Stimulated activated CD4-positive, alpha-beta T cell treated with anti-CD3 and anti-CD28 coated beads, Interleukin-1b, Interleukin-23, amount 100 ng/mL, for 4 hours (primary cell): ENCODE data around the gene LMAN2L.

Experiments used
- DNase-seq, 2 donors: peaks; one replicate each; pipeline ENCODE4 v3.0.0-alpha.2; 2020; ENCODE audit warnings: low read depth in 2 of 2

Gene LMAN2L

GRCh38 chr2:96703021-96703751 is 36.7 kb downstream of the LMAN2L start:
- no peak for DNase-seq

DNA sequence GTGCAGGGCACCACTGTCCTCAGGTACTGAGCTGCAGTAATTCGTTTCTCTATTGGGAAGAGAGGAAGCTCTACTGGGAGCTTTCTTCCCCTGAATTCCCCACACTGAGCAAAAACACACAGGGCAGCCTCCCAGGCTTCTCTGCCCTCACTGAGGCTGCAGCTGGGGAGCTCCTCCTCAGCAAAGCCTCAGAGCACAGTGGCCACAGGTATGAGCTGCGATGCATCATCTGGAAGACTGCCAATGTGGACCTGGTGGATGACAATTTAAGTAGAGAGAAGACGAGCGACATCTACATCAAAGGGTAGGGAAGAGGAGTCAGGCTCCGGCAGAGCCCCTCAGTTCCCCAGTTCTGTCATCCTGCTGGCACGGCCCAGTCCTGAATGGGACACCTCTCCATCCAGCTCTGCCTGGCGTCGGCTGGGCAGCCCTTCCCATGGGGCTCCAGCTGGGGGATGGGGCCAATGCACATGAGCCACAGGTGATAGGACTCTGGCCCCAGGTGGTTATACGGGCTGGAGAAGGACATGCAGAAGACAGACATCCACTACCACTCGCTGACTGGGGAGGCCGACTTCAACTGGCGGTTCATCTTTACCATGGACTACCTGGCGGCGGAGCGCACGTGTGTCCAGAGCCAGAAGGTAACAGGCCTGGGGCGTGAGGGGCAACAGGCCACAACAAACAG is 37.6 kb downstream of the LMAN2L start:
- DNase-seq, result no peak

- no peak for DNase-seq
Measured at GRCh38 chr2:96701636-96702035, 38.2 kb downstream of the LMAN2L start.

- DNase-seq, result no peak
Measured at GRCh38 chr2:96700086-96700485, 39.8 kb downstream of the LMAN2L start.

- DNase-seq, result no peak
Measured at GRCh38 chr2:96699621-96700020, 40.2 kb downstream of the LMAN2L start.

- no peak for DNase-seq
Measured at GRCh38 chr2:96699021-96699420, 40.8 kb downstream of the LMAN2L start.

DNA sequence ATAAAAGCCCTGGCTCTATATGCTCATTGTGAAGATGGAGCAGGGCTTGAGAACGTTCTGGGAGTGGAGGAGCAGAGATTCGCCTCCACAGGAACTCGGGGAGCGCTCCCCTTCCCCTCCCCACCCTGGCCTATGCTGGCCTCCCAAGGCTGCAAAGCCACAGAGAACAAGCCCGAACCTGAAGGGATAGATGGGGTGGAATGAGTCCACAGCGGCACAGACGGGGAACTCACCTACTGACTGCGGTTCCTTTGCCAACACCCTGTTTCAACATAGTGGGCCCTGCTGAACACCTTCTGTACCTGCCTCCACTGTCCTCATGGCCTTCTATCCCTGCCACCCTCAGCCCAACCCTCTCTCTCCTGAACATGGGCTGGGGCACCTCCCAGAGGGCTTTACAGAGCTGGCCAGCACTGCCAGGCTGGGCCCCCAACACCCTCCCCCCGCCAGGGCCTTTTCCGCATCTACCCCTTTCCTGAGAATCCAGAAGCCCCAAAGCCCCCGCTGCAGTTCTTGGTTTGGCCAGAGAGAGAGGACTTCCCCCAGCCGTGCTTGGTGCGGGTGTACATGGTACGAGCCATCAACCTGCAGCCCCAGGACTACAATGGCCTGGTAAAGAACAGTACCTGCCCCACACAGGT is 41.5 kb downstream of the LMAN2L start:
- no peak for DNase-seq

- DNase-seq, result no peak
Measured at GRCh38 chr2:96697476-96697875, 42.4 kb downstream of the LMAN2L start.

GRCh38 chr2:96695602-96696001 is 44.3 kb downstream of the LMAN2L start:
- DNase-seq, result no peak

DNA sequence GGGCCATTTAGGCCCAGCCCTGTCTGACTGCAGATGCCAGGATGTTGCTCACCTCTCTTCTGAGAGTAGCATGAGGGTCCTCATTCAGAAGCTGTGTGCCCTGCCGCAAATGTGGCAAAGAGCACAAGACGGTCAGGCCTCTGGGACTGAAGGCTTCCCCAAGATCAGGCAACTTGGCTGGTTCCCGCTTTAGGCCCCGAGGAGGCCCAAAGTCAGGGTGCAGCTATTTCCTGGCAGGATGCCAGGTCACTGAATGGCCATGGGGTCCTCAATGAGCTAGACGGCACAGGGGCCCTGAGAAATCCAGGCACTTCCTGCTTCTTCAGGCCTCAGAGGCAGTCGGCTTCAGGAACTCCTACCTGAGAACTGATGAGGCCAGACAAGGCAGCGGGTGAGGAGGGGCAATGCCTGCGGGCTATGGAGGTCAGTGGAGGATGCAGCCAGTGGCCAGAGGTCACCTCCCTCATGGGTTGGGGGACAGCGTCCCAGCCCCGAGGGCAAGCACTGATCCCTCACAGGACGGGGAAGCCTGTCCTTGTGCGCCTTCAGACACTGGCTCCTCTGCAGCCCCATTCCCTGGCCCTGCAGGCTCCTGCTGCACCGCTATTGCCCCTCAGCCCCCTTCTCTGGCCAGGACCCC is 44.9 kb downstream of the LMAN2L start:
- no peak for DNase-seq

- DNase-seq, result no peak
Measured at GRCh38 chr2:96694279-96694678, 45.6 kb downstream of the LMAN2L start.

DNA sequence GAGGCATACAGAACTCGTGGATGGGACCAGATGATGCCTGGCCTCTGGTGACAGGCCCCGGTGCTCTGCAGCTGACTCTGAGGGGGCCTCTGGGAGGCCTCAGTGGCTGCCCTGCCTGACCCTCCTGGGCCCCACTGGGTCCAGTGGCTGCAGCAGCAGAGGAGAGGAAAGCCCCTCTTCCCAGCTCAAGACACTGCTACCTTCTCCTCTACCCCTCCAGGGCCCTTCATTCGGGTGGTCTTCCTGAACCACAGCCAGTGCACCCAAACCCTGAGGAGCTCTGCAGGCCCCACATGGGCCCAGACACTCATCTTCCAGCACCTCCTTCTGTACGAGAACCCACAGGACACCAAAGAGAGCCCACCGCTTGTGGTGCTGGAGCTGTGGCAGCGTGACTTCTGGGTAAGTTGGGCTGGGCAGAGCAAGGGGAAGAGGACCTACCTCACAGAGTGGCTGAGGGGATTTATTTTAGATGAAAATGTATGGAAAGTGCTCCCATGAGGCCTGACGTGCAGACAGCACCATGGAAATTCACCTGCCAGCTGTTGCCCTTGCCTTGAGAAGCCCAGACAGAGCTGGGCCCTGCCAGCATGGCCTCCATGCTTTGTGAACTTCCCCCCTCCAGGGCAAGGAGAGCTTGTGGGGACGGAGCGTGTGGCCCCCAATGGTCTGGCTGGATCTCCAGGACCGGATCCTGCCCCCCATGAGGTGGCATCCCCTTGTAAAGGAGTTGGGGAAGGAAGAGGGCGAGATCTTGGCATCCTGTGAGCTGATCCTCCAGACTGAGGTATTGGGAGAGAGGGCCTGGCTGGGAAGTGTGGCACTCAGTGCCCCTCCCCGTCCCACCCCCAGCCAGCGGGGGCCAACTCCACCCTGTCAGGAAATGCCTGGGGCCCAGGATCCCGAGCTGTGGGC is 46.3 kb downstream of the LMAN2L start:
- no peak for DNase-seq

DNA sequence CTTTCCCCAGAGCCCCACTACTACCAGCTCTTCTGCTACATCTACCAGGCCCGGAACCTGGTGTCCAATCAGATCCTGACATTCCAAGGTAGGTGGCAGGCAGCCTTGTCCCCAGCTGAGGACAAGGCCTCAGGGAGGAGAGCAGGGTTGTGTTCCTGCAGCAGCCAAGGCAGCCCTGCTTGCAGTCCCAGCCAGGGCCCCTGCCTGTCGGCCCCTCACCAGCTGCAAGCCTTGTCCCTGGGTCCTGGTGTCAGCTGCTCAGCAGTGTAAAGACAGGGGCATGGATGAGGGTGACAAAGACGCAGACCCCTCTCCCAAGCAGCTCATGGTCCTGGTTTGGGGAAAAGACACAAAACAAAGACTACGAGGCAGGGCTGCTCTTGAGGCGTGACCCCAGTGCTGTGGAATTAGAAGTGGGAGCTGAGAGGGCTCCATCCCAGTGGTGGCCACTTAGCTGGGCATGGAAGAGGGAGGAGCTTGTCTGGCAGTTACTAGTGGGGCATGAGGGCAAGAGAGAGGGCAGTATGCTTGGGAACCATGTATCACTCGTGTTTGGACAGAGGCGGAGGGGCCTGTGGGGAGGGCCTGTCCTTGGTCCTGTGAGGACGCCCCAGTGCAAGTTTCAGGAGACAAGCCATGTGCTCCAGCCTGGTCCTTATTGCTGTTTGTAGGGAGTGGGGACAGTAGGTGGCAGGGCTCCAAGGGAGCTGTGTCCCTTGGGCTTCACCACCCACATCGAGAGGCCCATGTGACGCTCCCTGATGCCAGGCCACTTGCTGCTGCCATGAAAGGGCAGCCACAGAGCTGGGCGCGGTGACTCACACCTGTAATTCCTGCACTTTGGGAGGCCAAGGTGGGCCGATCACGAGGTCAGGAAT is 47.5 kb downstream of the LMAN2L start:
- DNase-seq, result no peak

- no peak for DNase-seq
Measured at GRCh38 chr2:96691022-96691612, 48.7 kb downstream of the LMAN2L start.

DNA sequence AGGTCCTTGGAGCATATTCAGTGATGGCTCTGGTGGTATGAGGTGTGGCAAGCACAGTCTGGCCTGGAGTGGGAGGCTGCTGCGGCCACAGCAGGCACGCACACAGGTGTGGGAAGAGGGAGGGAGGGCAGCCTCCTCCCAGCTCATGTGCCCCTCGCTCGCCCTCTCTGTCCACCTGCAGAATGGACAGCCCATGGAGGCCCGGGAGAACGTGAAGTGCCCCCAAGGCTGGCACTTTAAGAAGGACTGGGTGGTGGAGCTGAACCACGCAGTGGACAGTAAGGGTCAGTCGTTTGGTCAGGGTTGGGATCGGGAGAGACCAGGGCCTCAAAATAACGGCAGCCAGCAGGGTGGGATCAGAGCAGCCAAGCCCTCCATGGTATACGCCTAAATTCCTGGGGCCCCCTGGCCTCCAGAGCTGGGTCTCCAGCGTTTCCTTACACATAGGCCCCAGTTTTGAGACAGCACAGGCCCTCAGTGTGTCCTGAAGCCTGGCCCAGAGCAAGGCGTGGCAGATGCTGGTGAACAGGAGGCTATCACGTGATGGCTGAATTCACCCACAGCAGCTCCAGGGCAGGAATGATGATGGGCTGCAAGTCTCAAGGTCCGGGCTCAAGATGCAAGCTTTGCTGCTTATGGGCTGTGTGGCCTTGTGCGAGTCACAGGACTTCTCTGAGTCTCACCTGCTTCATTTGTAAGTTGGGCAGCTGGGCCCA is 49.4 kb downstream of the LMAN2L start:
- no peak for DNase-seq

DNA sequence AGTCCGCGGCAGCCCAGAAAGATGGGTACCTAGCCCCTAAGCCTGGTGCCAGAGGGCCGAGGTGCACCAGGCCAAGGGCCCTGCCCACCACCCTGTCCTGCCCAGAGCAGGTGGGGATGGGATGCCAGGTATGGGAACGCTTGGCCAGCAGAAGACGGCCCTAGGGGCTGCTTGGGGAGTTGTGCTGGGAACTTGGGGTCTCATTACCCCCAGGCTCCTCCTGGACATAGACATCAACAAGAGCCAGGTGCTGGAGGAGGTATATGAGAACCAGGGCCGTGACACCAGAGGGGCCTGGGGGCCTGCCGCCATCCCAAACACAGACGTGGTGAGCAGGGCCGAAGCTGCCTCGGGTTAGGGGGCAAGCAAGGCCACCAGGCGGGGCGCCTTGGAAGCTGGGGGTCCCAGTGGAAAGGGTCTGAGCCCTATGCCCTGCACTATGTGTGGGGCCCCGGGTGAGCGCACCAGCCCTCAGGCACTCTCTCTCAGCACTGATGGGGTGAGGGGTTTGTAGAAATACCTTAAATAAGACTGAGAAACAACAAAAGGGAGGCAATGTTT is 50.4 kb downstream of the LMAN2L start:
- no peak for DNase-seq

DNA sequence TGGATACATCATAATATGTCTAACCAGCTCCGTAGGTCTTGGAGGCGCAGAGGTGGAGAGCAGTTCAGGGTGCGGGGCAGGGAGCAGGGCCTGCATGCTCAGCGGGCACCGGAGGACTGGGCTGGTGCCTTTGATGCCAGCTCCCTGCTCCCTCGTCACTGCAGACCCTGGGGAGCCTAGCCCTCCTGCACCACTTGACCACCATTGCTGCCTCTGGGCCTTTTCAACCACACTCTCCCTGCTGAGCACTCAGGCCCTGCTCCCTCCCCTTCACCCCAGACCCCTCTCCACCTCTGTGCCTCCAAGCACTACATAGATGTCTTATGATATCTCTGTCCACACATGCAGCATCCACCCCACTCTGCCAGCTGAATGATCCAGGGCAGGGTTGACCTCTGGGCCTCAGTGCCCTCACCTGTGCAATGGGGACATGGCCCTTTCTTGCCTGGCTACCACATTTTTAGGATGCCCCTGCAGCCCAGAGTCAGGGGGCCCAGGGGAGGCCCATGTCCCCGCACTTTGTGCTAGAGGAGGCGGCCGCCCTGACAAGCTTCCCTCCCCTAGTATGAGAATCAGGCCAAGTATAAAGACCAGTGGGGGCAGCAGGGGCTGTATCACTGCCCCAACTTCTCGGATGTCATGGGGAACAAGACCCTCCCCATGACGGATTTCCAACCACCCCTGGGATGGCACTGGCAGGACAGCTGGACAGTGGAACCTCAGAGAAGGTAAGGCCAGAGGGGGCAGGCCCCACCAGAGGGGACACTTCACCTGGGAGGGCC is 51.0 kb downstream of the LMAN2L start:
- DNase-seq, result no peak
